GM23248 (cell line): ENCODE measurements around the gene HNF1B. TPM values are rescaled to one million over a fixed set of nuclear protein-coding genes. Genes with fewer than 3 reads are reported as not detected.

Source experiments
- DNase-seq: peaks from one replicate; pipeline ENCODE4 v3.0.0-alpha.2; 2015
- H2AFZ ChIP-seq: fragments of 200-600 bp; sonication (generic); 2 replicates; pipeline ENCODE4 v1.6.1; 2016; ENCODE audit warnings: antibody characterized with exemption
- H3F3A ChIP-seq: fragments of 200-600 bp; sonication (generic); 2 replicates; pipeline ENCODE4 v1.6.1; 2016; ENCODE audit warnings: mild to moderate bottlenecking, antibody characterized with exemption, mixed run types; ENCODE audit not compliant: insufficient read depth
- H3K27ac ChIP-seq: fragments of 200-600 bp; sonication (generic); 2 replicates; pipeline ENCODE4 v1.5.1; 2016; ENCODE audit warnings: mild to moderate bottlenecking
- H3K27me3 ChIP-seq: fragments of 200-600 bp; sonication (generic); replicated peaks from 2 replicates; pipeline ENCODE4 v1.6.1; 2016; ENCODE audit warnings: mild to moderate bottlenecking; ENCODE audit not compliant: insufficient read depth
- H3K36me3 ChIP-seq: fragments of 200-600 bp; sonication (generic); 2 replicates; pipeline ENCODE4 v1.6.1; 2016; ENCODE audit warnings: low read depth, mild to moderate bottlenecking
- H3K4me1 ChIP-seq: fragments of 200-600 bp; sonication (generic); 2 replicates; pipeline ENCODE4 v1.6.1; 2016; ENCODE audit warnings: mild to moderate bottlenecking; ENCODE audit not compliant: insufficient read depth
- H3K4me2 ChIP-seq: fragments of 200-600 bp; sonication (generic); one replicate; pipeline ENCODE4 v1.6.1; 2016; ENCODE audit warnings: mild to moderate bottlenecking; ENCODE audit not compliant: unreplicated experiment
- H3K4me3 ChIP-seq: fragments of 200-600 bp; sonication (generic); 2 replicates; pipeline ENCODE4 v1.5.1; 2016; ENCODE audit warnings: mild to moderate bottlenecking
- H3K79me2 ChIP-seq: fragments of 200-600 bp; sonication (generic); 2 replicates; pipeline ENCODE4 v1.6.1; 2016; ENCODE audit warnings: mild to moderate bottlenecking; ENCODE audit not compliant: insufficient read depth
- H3K9ac ChIP-seq: fragments of 200-600 bp; sonication (generic); 2 replicates; pipeline ENCODE4 v1.6.1; 2016; ENCODE audit warnings: mild to moderate bottlenecking
- H3K9me2 ChIP-seq: fragments of 200-600 bp; sonication (generic); 2 replicates; pipeline ENCODE4 v1.6.1; 2016; ENCODE audit warnings: mixed run types, mild to moderate bottlenecking, moderate library complexity; ENCODE audit not compliant: insufficient read depth
- H3K9me3 ChIP-seq: fragments of 200-600 bp; sonication (generic); one replicate; pipeline ENCODE4 v1.6.1; 2017; ENCODE audit warnings: low read depth
- H4K20me1 ChIP-seq: fragments of 200-600 bp; sonication (generic); 2 replicates; pipeline ENCODE4 v1.6.0; 2016; ENCODE audit not compliant: insufficient read depth
- EZH2 ChIP-seq: fragments of 200-600 bp; sonication (generic); IDR thresholded peaks from 2 replicates; pipeline ENCODE4 v1.6.1; 2018; ENCODE audit warnings: antibody characterized with exemption, mild to moderate bottlenecking; ENCODE audit not compliant: insufficient read depth, poor library complexity, severe bottlenecking
- EZH2phosphoT487 ChIP-seq: fragments of 200-600 bp; sonication (generic); IDR thresholded peaks from 2 replicates; pipeline ENCODE4 v1.6.1; 2018; ENCODE audit warnings: antibody characterized with exemption, moderate library complexity, mild to moderate bottlenecking, low read depth; ENCODE audit not compliant: insufficient read depth
- WGBS, 2 experiments: methylation state at CpG; one replicate each; pipeline ENCODE4 v1.1.6; 2015 to 2017; ENCODE audit warnings: low lambda C conversion rate in 2 of 2, low coverage in 1 of 2; ENCODE audit errors: missing lambda C conversion rate in 2 of 2; 5-methylcytosine and 5-hydroxymethylcytosine counted together
- in situ Hi-C: fragments of 300-500 bp; cut with MboI; formaldehyde crosslinking; loops from 2 replicates; pipeline ENCODE4 v1.15.0; 2020
- polyA plus RNA-seq: library from polyadenylated mRNA; unstranded; fragments of >200 nt; fragmentation: Nextera tagmentation; extraction: Ambion mirVana; gene quantifications from 2 replicates; pipeline ENCODE4 v1.2.1, GENCODE V29; 2016
- total RNA-seq: library from RNA; depleted of rRNA; stranded (reverse); fragments of >200 nt; shearing (Covaris generic); gene quantifications from 2 replicates; pipeline ENCODE4 v1.2.3, GENCODE V29; 2014

HNF1B gene
- total and polyA plus RNA-seq, 2 experiments from 2014 or later = not detected

GRCh38 chr17:37719866-37720265, 25.0 kb downstream of the HNF1B start:
- TF ChIP-seq EZH2 (no peak), EZH2phosphoT487 (no peak)
- in situ Hi-C loops = no loop called here
- no peaks in the 10 kb centered on the region for H3K79me2 ChIP-seq
- H2AFZ ChIP-seq = no peak overlapping the region
- H3K36me3 ChIP-seq = no peaks in the 10 kb centered on the region
- H3K4me2 ChIP-seq = no peak overlapping the region
- H3K4me1 ChIP-seq = peaks cover 17% of the 10 kb centered on the region
- no peak overlapping the region for H3K27ac ChIP-seq
- no peaks in the 10 kb centered on the region for H3K9me3 ChIP-seq
- WGBS, 2 experiments = 66 to 79% methylated on average over 4 of the region's 4 CpGs
- no peak for DNase-seq
- peaks cover 3% of the 10 kb centered on the region; the same call in 1 of the 2 replicates for H3F3A ChIP-seq
- H3K27me3 ChIP-seq = 0 out of 2 replicates have a peak, but pooled peaks cover 3% of the 10 kb centered on the region
- H3K9ac ChIP-seq = no peak overlapping the region
- H3K4me3 ChIP-seq = no peak overlapping the region
- H3K9me2 ChIP-seq = no peaks in the 10 kb centered on the region
- H4K20me1 ChIP-seq = no peaks in the 10 kb centered on the region

GRCh38 chr17:37718324-37719048, 26.4 kb downstream of the HNF1B start:
- Histone ChIP-seq H4K20me1 (no peaks in the 10 kb centered on the region), H3K27me3 (peaks cover 3% of the 10 kb centered on the region), H3K79me2 (no peaks in the 10 kb centered on the region), H3K4me1 (peaks cover 17% of the 10 kb centered on the region), H3K9ac (no peak overlapping the region), H3K9me3 (no peaks in the 10 kb centered on the region), H3F3A (peaks cover 3% of the 10 kb centered on the region; the same call in 1 of the 2 replicates), H2AFZ (no peak overlapping the region), H3K36me3 (no peaks in the 10 kb centered on the region), H3K9me2 (no peaks in the 10 kb centered on the region), H3K4me2 (no peak overlapping the region), H3K27ac (no peak overlapping the region), H3K4me3 (no peak overlapping the region)
- in situ Hi-C loops = no loop called here
- TF ChIP-seq EZH2 = no peak
- no peak for TF ChIP-seq EZH2phosphoT487
- no peak for DNase-seq
- 35 to 45% methylated on average over 3 of the region's 3 CpGs for WGBS, 2 experiments

- Histone ChIP-seq H3K27ac (peak overlapping the region; percentile 58), H3K9me2 (no peaks in the 10 kb centered on the region), H3K27me3 (peaks cover 9% of the 10 kb centered on the region), H3K36me3 (no peaks in the 10 kb centered on the region), H3K4me2 (peak overlapping the region; percentile 67), H3F3A (peaks cover 3% of the 10 kb centered on the region; the same call in 1 of the 2 replicates), H4K20me1 (no peaks in the 10 kb centered on the region), H3K4me3 (peak overlapping the region; percentile 6; the same call in 1 of the 2 replicates), H3K9me3 (no peaks in the 10 kb centered on the region), H3K9ac (peak overlapping the region; percentile 63), H2AFZ (no peak overlapping the region), H3K4me1 (peaks cover 17% of the 10 kb centered on the region), H3K79me2 (no peaks in the 10 kb centered on the region)
- no peak for TF ChIP-seq EZH2phosphoT487
- in situ Hi-C loops = no loop called here
- DNase-seq = peak; percentile 28
- 73 to 77% methylated on average over 3 of the region's 3 CpGs for WGBS, 2 experiments
Observed at GRCh38 chr17:37717627-37718323, 27.1 kb downstream of the HNF1B start.

- H3K79me2 ChIP-seq = no peaks in the 10 kb centered on the region
- H3K27ac ChIP-seq = no peak overlapping the region
- H3K36me3 ChIP-seq = no peaks in the 10 kb centered on the region
- H3K9me2 ChIP-seq = no peaks in the 10 kb centered on the region
- WGBS, 2 experiments = 16 to 22% methylated on average over 4 of the region's 4 CpGs
- DNase-seq = peak; percentile 16
- H3K27me3 ChIP-seq = peaks cover 18% of the 10 kb centered on the region
- H3F3A ChIP-seq = peaks cover 3% of the 10 kb centered on the region; the same call in 1 of the 2 replicates
- peaks cover 17% of the 10 kb centered on the region for H3K4me1 ChIP-seq
- no peak overlapping the region for H3K9ac ChIP-seq
- TF ChIP-seq EZH2phosphoT487 = no peak
- TF ChIP-seq EZH2 = no peak
- no peak overlapping the region for H3K4me2 ChIP-seq
- H3K9me3 ChIP-seq = no peaks in the 10 kb centered on the region
- no peak overlapping the region for H2AFZ ChIP-seq
- no peak overlapping the region for H3K4me3 ChIP-seq
- in situ Hi-C loops = no loop called here
- H4K20me1 ChIP-seq = no peaks in the 10 kb centered on the region
Observed at GRCh38 chr17:37714897-37715296, 30.0 kb downstream of the HNF1B start.
